ENCODE data around the gene GLIPR1. TPM values are rescaled to one million over a fixed set of nuclear protein-coding genes. Genes with fewer than 3 reads are reported as not detected.

The GLIPR1 gene
- total and polyA plus RNA-seq, 4 donors = 3.7 to 33.8 (median 19.8) TPM

GRCh38 chr12:75447691-75448393 lies 32.7 kb upstream of the GLIPR1 start:
- no peak for DNase-seq
- WGBS, 2 donors = 74 to 84% methylated on average over 4 of the region's 4 CpGs
- no peak for ATAC-seq (ENCODE audit: insufficient read depth, low FRiP score)
- Histone ChIP-seq H3K27me3 (ENCODE audit: control insufficient read depth in 3 of 3, insufficient read depth in 3 of 3, low read length in 2 of 3) (no peaks in the 10 kb centered on the region), H3K9ac (ENCODE audit: insufficient read depth in 1 of 2, low read length in 2 of 2) (no peak overlapping the region), H3K4me3 (no peak overlapping the region), H3K4me1 (ENCODE audit: control insufficient read depth in 5 of 5, insufficient read depth in 5 of 5, low read length in 5 of 5) (no peaks in the 10 kb centered on the region), H3K36me3 (ENCODE audit: control insufficient read depth in 4 of 4, insufficient read depth in 4 of 4, low read length in 4 of 4) (no peaks in the 10 kb centered on the region), H3K27ac (ENCODE audit: low read depth in 1 of 2, low read length in 1 of 2) (no peak overlapping the region), H3K9me3 (ENCODE audit: control insufficient read depth in 4 of 4, insufficient read depth in 3 of 4, low read length in 3 of 4) (no peaks in the 10 kb centered on the region)
- TF ChIP-seq, protein P1, sequence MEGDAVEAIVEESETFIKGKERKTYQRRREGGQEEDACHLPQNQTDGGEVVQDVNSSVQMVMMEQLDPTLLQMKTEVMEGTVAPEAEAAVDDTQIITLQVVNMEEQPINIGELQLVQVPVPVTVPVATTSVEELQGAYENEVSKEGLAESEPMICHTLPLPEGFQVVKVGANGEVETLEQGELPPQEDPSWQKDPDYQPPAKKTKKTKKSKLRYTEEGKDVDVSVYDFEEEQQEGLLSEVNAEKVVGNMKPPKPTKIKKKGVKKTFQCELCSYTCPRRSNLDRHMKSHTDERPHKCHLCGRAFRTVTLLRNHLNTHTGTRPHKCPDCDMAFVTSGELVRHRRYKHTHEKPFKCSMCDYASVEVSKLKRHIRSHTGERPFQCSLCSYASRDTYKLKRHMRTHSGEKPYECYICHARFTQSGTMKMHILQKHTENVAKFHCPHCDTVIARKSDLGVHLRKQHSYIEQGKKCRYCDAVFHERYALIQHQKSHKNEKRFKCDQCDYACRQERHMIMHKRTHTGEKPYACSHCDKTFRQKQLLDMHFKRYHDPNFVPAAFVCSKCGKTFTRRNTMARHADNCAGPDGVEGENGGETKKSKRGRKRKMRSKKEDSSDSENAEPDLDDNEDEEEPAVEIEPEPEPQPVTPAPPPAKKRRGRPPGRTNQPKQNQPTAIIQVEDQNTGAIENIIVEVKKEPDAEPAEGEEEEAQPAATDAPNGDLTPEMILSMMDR (IDR thresholded peaks at IDR 0.05; ENCODE audit: control extremely low read depth, extremely low read depth) = no peak

DNA sequence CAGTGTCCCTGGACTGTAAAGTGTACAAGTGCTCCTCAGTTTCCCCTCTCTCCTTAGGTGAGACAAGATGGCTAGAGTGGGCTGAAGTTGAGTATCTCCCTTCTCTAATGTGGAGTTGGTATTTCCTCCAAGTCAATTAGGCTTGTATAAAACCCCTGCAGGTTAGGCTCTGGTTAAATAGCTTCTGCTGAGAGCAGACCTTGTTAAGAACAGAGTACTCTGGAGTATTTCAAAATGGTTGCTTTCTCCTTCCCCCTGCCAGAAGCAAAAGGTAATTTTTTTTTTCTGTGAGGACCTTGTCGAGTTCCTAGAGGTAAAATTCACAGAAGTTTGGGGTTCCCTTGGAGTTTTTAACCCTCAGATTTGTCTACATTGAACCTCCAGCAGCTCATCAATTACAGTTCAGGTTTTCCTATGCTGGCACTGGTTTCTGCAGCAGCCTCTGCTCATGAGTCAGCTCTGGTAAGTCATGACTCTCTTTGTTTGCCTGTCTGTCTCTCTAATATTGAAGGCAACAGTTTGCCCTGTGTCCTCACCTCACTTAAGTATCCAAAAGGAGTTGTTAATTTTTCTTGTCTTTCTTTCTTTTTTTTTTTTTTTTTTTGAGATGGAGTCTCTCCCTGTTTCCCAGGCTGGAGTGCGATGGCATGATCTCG lies 27.8 kb upstream of the GLIPR1 start:
- Histone ChIP-seq H3K27ac (ENCODE audit: low read depth in 1 of 2, low read length in 1 of 2) (no peak overlapping the region), H3K36me3 (ENCODE audit: control insufficient read depth in 4 of 4, insufficient read depth in 4 of 4, low read length in 4 of 4) (no peaks in the 10 kb centered on the region), H3K9ac (ENCODE audit: insufficient read depth in 1 of 2, low read length in 2 of 2) (no peak overlapping the region), H3K9me3 (ENCODE audit: control insufficient read depth in 4 of 4, insufficient read depth in 3 of 4, low read length in 3 of 4) (peaks cover 0 to 2% (median 0%) of the 10 kb centered on the region in 4 donors), H3K27me3 (ENCODE audit: control insufficient read depth in 3 of 3, insufficient read depth in 3 of 3, low read length in 2 of 3) (no peaks in the 10 kb centered on the region), H3K4me1 (ENCODE audit: control insufficient read depth in 5 of 5, insufficient read depth in 5 of 5, low read length in 5 of 5) (no peaks in the 10 kb centered on the region), H3K4me3 (no peak overlapping the region)
- TF ChIP-seq, protein P1 (IDR thresholded peaks at IDR 0.05; ENCODE audit: control extremely low read depth, extremely low read depth) = no peak
- WGBS, 2 donors = 89 to 93% methylated on average over 3 of the region's 3 CpGs
- DNase-seq (no peak), ATAC-seq (ENCODE audit: insufficient read depth, low FRiP score) (no peak)

DNA sequence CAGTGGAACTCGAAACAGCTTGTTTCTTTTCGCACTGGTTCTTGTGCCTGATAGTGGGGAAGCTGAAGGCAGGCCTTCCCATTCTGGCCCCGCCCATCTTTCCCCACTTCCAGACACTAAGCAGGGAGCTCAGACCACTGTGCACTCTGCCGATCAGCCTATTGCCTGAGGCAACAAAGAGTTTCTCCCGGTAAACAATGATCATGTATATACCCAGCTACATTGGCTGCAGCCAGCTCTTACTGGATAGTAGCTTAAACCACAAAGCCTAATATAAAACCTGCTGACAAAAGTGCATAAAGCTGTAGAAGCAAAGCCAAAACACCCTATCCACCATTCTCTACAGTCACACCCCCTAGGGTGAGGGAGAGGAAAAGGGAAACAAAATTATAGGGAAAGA lies 24.7 kb upstream of the GLIPR1 start:
- no peak for DNase-seq

More for the DNA sequence above, 24.7 kb upstream of the GLIPR1 start:
- TF ChIP-seq, protein P1 (IDR thresholded peaks at IDR 0.05; ENCODE audit: control extremely low read depth, extremely low read depth) = no peak
- Histone ChIP-seq H3K9ac (ENCODE audit: insufficient read depth in 1 of 2, low read length in 2 of 2) (no peak overlapping the region), H3K9me3 (ENCODE audit: control insufficient read depth in 4 of 4, insufficient read depth in 3 of 4, low read length in 3 of 4) (peaks cover 0 to 9% (median 3%) of the 10 kb centered on the region in 4 donors), H3K27me3 (ENCODE audit: control insufficient read depth in 3 of 3, insufficient read depth in 3 of 3, low read length in 2 of 3) (no peaks in the 10 kb centered on the region), H3K36me3 (ENCODE audit: control insufficient read depth in 4 of 4, insufficient read depth in 4 of 4, low read length in 4 of 4) (no peaks in the 10 kb centered on the region), H3K4me3 (no peak overlapping the region), H3K27ac (ENCODE audit: low read depth in 1 of 2, low read length in 1 of 2) (no peak overlapping the region), H3K4me1 (ENCODE audit: control insufficient read depth in 5 of 5, insufficient read depth in 5 of 5, low read length in 5 of 5) (no peaks in the 10 kb centered on the region)
- WGBS, 2 donors = 80 to 83% methylated on average over 5 of the region's 5 CpGs
- ATAC-seq (ENCODE audit: insufficient read depth, low FRiP score) = no peak

Data from lung (tissue), 12 donors.